Measurements from ENCODE around the gene UNC5A.

DNA sequence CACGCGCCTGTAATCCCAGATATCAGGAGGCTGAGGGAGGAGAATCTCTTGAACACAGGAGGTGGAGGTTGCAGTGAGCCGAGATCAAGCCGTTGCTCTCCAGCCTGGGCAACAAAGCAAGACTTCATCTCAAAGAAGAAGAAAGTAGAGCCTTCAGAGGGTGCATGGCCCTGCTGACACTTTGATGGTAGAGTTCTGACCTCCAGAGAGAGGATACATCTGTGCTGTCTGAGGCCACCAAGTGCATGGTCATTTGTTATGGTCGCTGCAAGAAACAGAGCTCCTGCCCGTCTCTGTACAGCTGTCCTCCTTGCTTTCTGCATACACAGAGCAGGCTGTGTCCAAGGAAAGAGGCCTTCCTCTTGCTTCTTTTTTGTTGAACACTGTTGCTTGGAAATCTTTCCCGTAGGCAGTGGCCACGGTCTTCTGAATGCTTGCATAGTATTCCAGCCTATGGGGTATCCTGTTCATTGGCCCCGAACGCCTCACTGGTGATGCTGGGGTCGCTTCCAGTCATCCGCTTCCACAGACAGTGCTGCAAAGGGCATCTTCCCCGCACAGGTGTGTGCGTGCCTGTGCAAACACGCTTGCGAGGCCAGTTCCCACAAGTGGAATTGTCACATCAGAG is 36.8 kb upstream of the UNC5A start:
- TF ChIP-seq, protein P1, sequence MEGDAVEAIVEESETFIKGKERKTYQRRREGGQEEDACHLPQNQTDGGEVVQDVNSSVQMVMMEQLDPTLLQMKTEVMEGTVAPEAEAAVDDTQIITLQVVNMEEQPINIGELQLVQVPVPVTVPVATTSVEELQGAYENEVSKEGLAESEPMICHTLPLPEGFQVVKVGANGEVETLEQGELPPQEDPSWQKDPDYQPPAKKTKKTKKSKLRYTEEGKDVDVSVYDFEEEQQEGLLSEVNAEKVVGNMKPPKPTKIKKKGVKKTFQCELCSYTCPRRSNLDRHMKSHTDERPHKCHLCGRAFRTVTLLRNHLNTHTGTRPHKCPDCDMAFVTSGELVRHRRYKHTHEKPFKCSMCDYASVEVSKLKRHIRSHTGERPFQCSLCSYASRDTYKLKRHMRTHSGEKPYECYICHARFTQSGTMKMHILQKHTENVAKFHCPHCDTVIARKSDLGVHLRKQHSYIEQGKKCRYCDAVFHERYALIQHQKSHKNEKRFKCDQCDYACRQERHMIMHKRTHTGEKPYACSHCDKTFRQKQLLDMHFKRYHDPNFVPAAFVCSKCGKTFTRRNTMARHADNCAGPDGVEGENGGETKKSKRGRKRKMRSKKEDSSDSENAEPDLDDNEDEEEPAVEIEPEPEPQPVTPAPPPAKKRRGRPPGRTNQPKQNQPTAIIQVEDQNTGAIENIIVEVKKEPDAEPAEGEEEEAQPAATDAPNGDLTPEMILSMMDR (IDR thresholded peaks at IDR 0.05; ENCODE audit: borderline replicate concordance, extremely low read depth, low read length, poor library complexity, severe bottlenecking), result no peak
- TF ChIP-seq EZH2 (IDR thresholded peaks at IDR 0.05; ENCODE audit: borderline replicate concordance, low read depth, low read length, severe bottlenecking), result no peak
